HG03469 (cell line): ENCODE results near the gene NLRP9.

Experiments used
- ATAC-seq: cut with Tn5 transposase; IDR thresholded peaks from one replicate; pipeline ENCODE4 v1.9.1; 2021; ENCODE audit warnings: mild to moderate bottlenecking, moderate library complexity, moderate number of reproducible peaks; ENCODE audit not compliant: unreplicated experiment

NLRP9 gene

GRCh38 chr19:55674841-55675660 is 63.2 kb downstream of the NLRP9 start, which contains the start of gene EPN1:
TSS of gene EPN1 (plus strand) at chr19:55675226. CDS start at chr19:55678628, 3,402 bp downstream.
- peak; percentile 47 for ATAC-seq

- no peak for ATAC-seq
Observed at GRCh38 chr19:55674459-55674840, 63.8 kb downstream of the NLRP9 start.

- ATAC-seq = no peak
Observed at GRCh38 chr19:55673889-55674288, 64.3 kb downstream of the NLRP9 start.

GRCh38 chr19:55673465-55673864 is 64.7 kb downstream of the NLRP9 start:
- ATAC-seq = no peak

- no peak for ATAC-seq
Observed at GRCh38 chr19:55672418-55672817, 65.8 kb downstream of the NLRP9 start.

GRCh38 chr19:55671054-55671378 is 67.2 kb downstream of the NLRP9 start:
- no peak for ATAC-seq

- no peak for ATAC-seq
Observed at GRCh38 chr19:55670280-55671053, 67.7 kb downstream of the NLRP9 start.

GRCh38 chr19:55669418-55670279 is 68.6 kb downstream of the NLRP9 start:
- ATAC-seq = no peak

- no peak for ATAC-seq
Observed at GRCh38 chr19:55668603-55669348, 69.4 kb downstream of the NLRP9 start.

GRCh38 chr19:55667958-55668357 is 70.2 kb downstream of the NLRP9 start:
- ATAC-seq = no peak

- ATAC-seq = no peak
Observed at GRCh38 chr19:55667511-55667910, 70.7 kb downstream of the NLRP9 start.

GRCh38 chr19:55667006-55667381 is 71.2 kb downstream of the NLRP9 start:
- ATAC-seq = no peak

- ATAC-seq = no peak
Observed at GRCh38 chr19:55666343-55667005, 71.7 kb downstream of the NLRP9 start.

- ATAC-seq = no peak
Observed at GRCh38 chr19:55663846-55664536, 74.2 kb downstream of the NLRP9 start.

GRCh38 chr19:55661826-55662225 is 76.4 kb downstream of the NLRP9 start:
- ATAC-seq = no peak

GRCh38 chr19:55660991-55661390 is 77.2 kb downstream of the NLRP9 start:
- ATAC-seq = no peak

GRCh38 chr19:55660404-55660803 is 77.8 kb downstream of the NLRP9 start:
- ATAC-seq = no peak

GRCh38 chr19:55659822-55660221 is 78.4 kb downstream of the NLRP9 start:
- no peak for ATAC-seq

GRCh38 chr19:55658846-55659459 is 79.2 kb downstream of the NLRP9 start:
- ATAC-seq = no peak
